ENCODE measurements around the gene IL1RAPL1.

The IL1RAPL1 gene

GRCh38 chrX:29024871-29025270, 437.6 kb downstream of the IL1RAPL1 start:
- Mint-ChIP-seq H3K4me1 (ENCODE audit: low read depth) (no peaks in the 10 kb centered on the region), H3K36me3 (no peaks in the 10 kb centered on the region), H3K27me3 (no peaks in the 10 kb centered on the region), H3K9me3 (ENCODE audit: low read depth) (no peaks in the 10 kb centered on the region), H3K4me3 (no peak overlapping the region), H3K27ac (no peak overlapping the region)

- Mint-ChIP-seq H3K4me1 (ENCODE audit: low read depth) (no peaks in the 10 kb centered on the region), H3K4me3 (no peak overlapping the region), H3K27me3 (no peaks in the 10 kb centered on the region), H3K27ac (no peak overlapping the region), H3K9me3 (ENCODE audit: low read depth) (no peaks in the 10 kb centered on the region), H3K36me3 (no peaks in the 10 kb centered on the region)
Observed at GRCh38 chrX:29039501-29039900, 452.3 kb downstream of the IL1RAPL1 start.

GRCh38 chrX:29040160-29040559, 452.9 kb downstream of the IL1RAPL1 start:
- Mint-ChIP-seq H3K27me3 (no peaks in the 10 kb centered on the region), H3K4me3 (no peak overlapping the region), H3K9me3 (ENCODE audit: low read depth) (no peaks in the 10 kb centered on the region), H3K36me3 (no peaks in the 10 kb centered on the region), H3K4me1 (ENCODE audit: low read depth) (no peaks in the 10 kb centered on the region), H3K27ac (no peak overlapping the region)

- Mint-ChIP-seq H3K4me1 (ENCODE audit: low read depth) (no peaks in the 10 kb centered on the region), H3K4me3 (no peak overlapping the region), H3K36me3 (no peaks in the 10 kb centered on the region), H3K9me3 (ENCODE audit: low read depth) (no peaks in the 10 kb centered on the region), H3K27ac (no peak overlapping the region), H3K27me3 (no peaks in the 10 kb centered on the region)
Observed at GRCh38 chrX:29042341-29042740, 455.1 kb downstream of the IL1RAPL1 start.

GRCh38 chrX:29043746-29044145, 456.5 kb downstream of the IL1RAPL1 start:
- Mint-ChIP-seq H3K36me3 (no peaks in the 10 kb centered on the region), H3K4me3 (no peak overlapping the region), H3K27me3 (no peaks in the 10 kb centered on the region), H3K4me1 (ENCODE audit: low read depth) (no peaks in the 10 kb centered on the region), H3K27ac (no peak overlapping the region), H3K9me3 (ENCODE audit: low read depth) (no peaks in the 10 kb centered on the region)

GRCh38 chrX:29044423-29045184, 457.4 kb downstream of the IL1RAPL1 start:
- Mint-ChIP-seq H3K36me3 (no peaks in the 10 kb centered on the region), H3K9me3 (ENCODE audit: low read depth) (no peaks in the 10 kb centered on the region), H3K4me3 (no peak overlapping the region), H3K4me1 (ENCODE audit: low read depth) (no peaks in the 10 kb centered on the region), H3K27me3 (no peaks in the 10 kb centered on the region), H3K27ac (no peak overlapping the region)

- Mint-ChIP-seq H3K27me3 (no peaks in the 10 kb centered on the region), H3K36me3 (no peaks in the 10 kb centered on the region), H3K4me1 (ENCODE audit: low read depth) (no peaks in the 10 kb centered on the region), H3K27ac (no peak overlapping the region), H3K4me3 (no peak overlapping the region), H3K9me3 (ENCODE audit: low read depth) (peaks cover 3% of the 10 kb centered on the region)
Observed at GRCh38 chrX:29065477-29065876, 478.2 kb downstream of the IL1RAPL1 start.

- no peaks in the 10 kb centered on the region for H3K27me3 Mint-ChIP-seq
- H3K9me3 Mint-ChIP-seq (ENCODE audit: low read depth) = peaks cover 3% of the 10 kb centered on the region
- no peak overlapping the region for H3K4me3 Mint-ChIP-seq
- H3K4me1 Mint-ChIP-seq (ENCODE audit: low read depth) = no peaks in the 10 kb centered on the region
- no peaks in the 10 kb centered on the region for H3K36me3 Mint-ChIP-seq
- H3K27ac Mint-ChIP-seq = no peak overlapping the region
Observed at GRCh38 chrX:29066516-29066915, 479.3 kb downstream of the IL1RAPL1 start.

- H3K9me3 Mint-ChIP-seq (ENCODE audit: low read depth) = peaks cover 3% of the 10 kb centered on the region
- H3K27me3 Mint-ChIP-seq = no peaks in the 10 kb centered on the region
- no peaks in the 10 kb centered on the region for H3K4me1 Mint-ChIP-seq (ENCODE audit: low read depth)
- H3K27ac Mint-ChIP-seq = no peak overlapping the region
- no peak overlapping the region for H3K4me3 Mint-ChIP-seq
- H3K36me3 Mint-ChIP-seq = no peaks in the 10 kb centered on the region
Observed at GRCh38 chrX:29067351-29067750, 480.1 kb downstream of the IL1RAPL1 start.

- H3K27ac Mint-ChIP-seq = no peak overlapping the region
- no peak overlapping the region for H3K4me3 Mint-ChIP-seq
- no peaks in the 10 kb centered on the region for H3K36me3 Mint-ChIP-seq
- peaks cover 7% of the 10 kb centered on the region for H3K9me3 Mint-ChIP-seq (ENCODE audit: low read depth)
- H3K27me3 Mint-ChIP-seq = no peaks in the 10 kb centered on the region
- no peaks in the 10 kb centered on the region for H3K4me1 Mint-ChIP-seq (ENCODE audit: low read depth)
Observed at GRCh38 chrX:29071525-29072320, 484.5 kb downstream of the IL1RAPL1 start.

- H3K27ac Mint-ChIP-seq = no peak overlapping the region
- H3K4me3 Mint-ChIP-seq = no peak overlapping the region
- H3K27me3 Mint-ChIP-seq = no peaks in the 10 kb centered on the region
- H3K9me3 Mint-ChIP-seq (ENCODE audit: low read depth) = no peaks in the 10 kb centered on the region
- H3K4me1 Mint-ChIP-seq (ENCODE audit: low read depth) = no peaks in the 10 kb centered on the region
- H3K36me3 Mint-ChIP-seq = no peaks in the 10 kb centered on the region
Observed at GRCh38 chrX:29082558-29082957, 495.3 kb downstream of the IL1RAPL1 start.

- no peaks in the 10 kb centered on the region for H3K9me3 Mint-ChIP-seq (ENCODE audit: low read depth)
- no peaks in the 10 kb centered on the region for H3K4me1 Mint-ChIP-seq (ENCODE audit: low read depth)
- no peak overlapping the region for H3K4me3 Mint-ChIP-seq
- H3K27me3 Mint-ChIP-seq = no peaks in the 10 kb centered on the region
- H3K36me3 Mint-ChIP-seq = no peaks in the 10 kb centered on the region
- H3K27ac Mint-ChIP-seq = no peak overlapping the region
Observed at GRCh38 chrX:29083823-29084222, 496.6 kb downstream of the IL1RAPL1 start.

GRCh38 chrX:29090811-29091210, 503.6 kb downstream of the IL1RAPL1 start:
- no peaks in the 10 kb centered on the region for H3K9me3 Mint-ChIP-seq (ENCODE audit: low read depth)
- no peaks in the 10 kb centered on the region for H3K27me3 Mint-ChIP-seq
- no peak overlapping the region for H3K27ac Mint-ChIP-seq

GRCh38 chrX:29107231-29107630, 520.0 kb downstream of the IL1RAPL1 start:
- no peaks in the 10 kb centered on the region for H3K27me3 Mint-ChIP-seq
- no peak overlapping the region for H3K4me3 Mint-ChIP-seq
- H3K4me1 Mint-ChIP-seq (ENCODE audit: low read depth) = no peaks in the 10 kb centered on the region
- no peaks in the 10 kb centered on the region for H3K36me3 Mint-ChIP-seq
- no peak overlapping the region for H3K27ac Mint-ChIP-seq
- H3K9me3 Mint-ChIP-seq (ENCODE audit: low read depth) = peaks cover 4% of the 10 kb centered on the region

More at GRCh38 chrX:29090811-29091210, 503.6 kb downstream of the IL1RAPL1 start:
- no peak overlapping the region for H3K4me3 Mint-ChIP-seq
- H3K36me3 Mint-ChIP-seq = no peaks in the 10 kb centered on the region
- no peaks in the 10 kb centered on the region for H3K4me1 Mint-ChIP-seq (ENCODE audit: low read depth)

- H3K9me3 Mint-ChIP-seq (ENCODE audit: low read depth) = no peaks in the 10 kb centered on the region
- no peaks in the 10 kb centered on the region for H3K36me3 Mint-ChIP-seq
- no peak overlapping the region for H3K27ac Mint-ChIP-seq
- no peak overlapping the region for H3K4me3 Mint-ChIP-seq
- no peaks in the 10 kb centered on the region for H3K27me3 Mint-ChIP-seq
- no peaks in the 10 kb centered on the region for H3K4me1 Mint-ChIP-seq (ENCODE audit: low read depth)
Observed at GRCh38 chrX:29110041-29110440, 522.8 kb downstream of the IL1RAPL1 start.
